Astrocyte of the spinal cord (primary cell): ENCODE measurements around the gene CTSK.
A peak's percentile ranks its signal among the peaks of the same experiment; 100 is the strongest.

Experiments
- DNase-seq: peaks from one replicate; pipeline ENCODE4 v3.0.0; 2011; ENCODE audit warnings: low read depth, low spot score
- H3K4me3 ChIP-seq: 2 replicates; pipeline ENCODE4 v1.5.1; 2011; ENCODE audit warnings: low read depth, mild to moderate bottlenecking, low read length, moderate library complexity
- in situ Hi-C: cut with HindIII; loops from 2 replicates; pipeline ENCODE4 v1.10.0; 2017; ENCODE audit warnings: low sequenced_read_pairs
- TF ChIP-seq, protein P1 (sequence below): IDR thresholded peaks from 2 replicates; pipeline ENCODE4 v1.5.1; 2012; ENCODE audit warnings: low read depth, mild to moderate bottlenecking, low read length, inconsistent platforms

The CTSK gene

DNA sequence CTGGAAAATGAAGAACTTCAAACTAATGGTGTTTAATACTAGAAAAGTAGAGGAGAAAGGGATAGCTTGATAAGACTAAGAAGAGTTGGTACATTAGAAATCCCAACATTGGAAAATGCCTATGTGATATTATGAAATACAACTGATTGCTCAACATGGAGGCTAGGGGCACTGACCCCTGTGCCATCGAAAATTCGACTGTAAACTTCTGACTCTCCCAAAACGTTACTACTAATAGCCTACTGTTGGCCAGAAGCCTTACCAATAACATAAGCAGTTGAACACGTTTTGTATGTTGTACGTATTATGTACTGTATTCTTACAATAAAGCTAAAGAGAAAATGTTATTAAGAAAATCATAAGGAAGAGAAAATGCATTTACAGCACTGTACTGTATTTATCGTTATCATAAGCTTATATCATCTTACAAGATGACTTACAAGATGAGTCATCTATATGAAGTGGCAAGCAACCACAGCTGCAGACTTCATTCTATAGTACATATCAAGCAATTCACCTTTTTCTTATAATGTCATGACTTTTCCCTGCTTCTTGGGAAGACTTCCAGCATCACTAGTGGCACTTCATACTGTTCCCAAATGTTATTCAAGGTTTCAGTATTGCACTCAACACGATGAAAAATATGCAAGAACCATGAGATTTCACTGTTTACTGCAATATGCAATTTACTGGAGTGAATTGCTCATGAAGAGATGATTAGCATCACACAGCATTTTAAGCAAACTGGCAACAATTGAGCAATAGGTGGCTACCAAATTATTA is 12.9 kb upstream of the CTSK start:
- H3K4me3 ChIP-seq: no peak overlapping the region
- DNase-seq: no peak
- TF ChIP-seq, protein P1, sequence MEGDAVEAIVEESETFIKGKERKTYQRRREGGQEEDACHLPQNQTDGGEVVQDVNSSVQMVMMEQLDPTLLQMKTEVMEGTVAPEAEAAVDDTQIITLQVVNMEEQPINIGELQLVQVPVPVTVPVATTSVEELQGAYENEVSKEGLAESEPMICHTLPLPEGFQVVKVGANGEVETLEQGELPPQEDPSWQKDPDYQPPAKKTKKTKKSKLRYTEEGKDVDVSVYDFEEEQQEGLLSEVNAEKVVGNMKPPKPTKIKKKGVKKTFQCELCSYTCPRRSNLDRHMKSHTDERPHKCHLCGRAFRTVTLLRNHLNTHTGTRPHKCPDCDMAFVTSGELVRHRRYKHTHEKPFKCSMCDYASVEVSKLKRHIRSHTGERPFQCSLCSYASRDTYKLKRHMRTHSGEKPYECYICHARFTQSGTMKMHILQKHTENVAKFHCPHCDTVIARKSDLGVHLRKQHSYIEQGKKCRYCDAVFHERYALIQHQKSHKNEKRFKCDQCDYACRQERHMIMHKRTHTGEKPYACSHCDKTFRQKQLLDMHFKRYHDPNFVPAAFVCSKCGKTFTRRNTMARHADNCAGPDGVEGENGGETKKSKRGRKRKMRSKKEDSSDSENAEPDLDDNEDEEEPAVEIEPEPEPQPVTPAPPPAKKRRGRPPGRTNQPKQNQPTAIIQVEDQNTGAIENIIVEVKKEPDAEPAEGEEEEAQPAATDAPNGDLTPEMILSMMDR: no peak
- in situ Hi-C loops: no loop called here

- TF ChIP-seq, protein P1: no peak
- DNase-seq: no peak
- in situ Hi-C loops: no loop called here
- no peak overlapping the region for H3K4me3 ChIP-seq
Observed at GRCh38 chr1:150815871-150816270, 7.8 kb upstream of the CTSK start.

DNA sequence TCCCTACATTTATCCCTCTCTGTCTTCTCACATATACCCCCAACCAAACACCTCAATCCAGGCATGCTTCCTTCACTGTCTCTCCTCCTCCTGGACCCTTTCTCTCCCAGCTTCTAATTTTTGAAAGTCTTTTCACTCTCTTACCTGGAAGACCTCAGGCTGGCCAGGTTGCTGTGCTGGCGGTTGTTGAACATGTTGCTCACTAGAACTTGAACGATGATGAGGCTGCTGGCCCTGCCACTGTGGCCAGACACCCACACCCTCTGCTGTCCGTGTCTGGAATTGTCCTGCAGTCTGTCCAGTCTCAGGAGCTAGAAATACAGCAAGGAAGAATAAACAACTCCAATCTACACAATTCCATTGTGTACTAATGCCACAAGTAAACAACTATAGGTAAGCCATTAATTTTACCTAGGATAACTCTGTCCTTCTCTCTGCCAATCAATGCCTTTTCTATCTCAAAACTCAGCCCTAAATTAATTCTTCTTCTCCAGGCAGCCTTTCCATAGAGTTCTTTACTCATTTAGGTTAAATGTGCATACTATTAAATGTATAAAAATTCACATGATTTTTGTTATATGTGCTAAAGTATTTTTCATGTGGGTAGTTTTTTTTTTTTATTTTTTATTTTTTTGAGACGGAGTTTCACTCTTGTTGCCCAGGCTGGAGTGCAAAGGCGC is 5.1 kb upstream of the CTSK start:
- no peak overlapping the region for H3K4me3 ChIP-seq
- in situ Hi-C loops: no loop called here
- TF ChIP-seq, protein P1: peak; percentile 87
- peak; percentile 68 for DNase-seq

DNA sequence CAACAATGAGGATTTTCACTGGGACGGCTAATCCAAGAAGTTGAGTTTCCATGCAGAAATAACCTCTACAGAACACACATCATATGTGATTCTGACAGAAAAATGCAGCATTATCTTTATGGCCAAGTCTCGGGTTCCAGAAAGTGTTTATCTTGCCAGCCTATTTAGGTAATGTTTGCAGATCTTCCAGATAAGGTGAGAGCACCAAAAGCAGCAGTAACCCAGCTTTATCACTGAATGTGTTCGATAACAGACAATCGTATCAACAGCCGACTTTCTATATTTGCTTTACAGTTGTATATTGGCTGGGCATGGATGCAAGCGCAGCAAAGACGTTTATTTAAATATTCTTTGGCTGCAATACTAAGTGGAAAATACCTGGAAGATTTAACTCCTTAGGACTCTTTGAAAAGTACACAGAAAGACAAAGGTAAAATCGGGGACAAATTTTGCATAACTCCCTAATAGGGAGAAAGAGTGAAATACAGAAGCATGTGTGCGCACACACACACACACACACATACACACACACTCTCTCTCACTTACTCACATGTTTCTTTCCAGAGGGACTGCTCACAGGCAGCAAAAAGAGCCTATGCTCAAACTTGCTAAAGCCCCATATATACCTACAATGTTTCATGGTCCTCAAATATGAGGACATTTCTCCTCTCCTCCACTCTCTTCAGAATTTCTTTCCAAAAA is 3.0 kb upstream of the CTSK start:
- TF ChIP-seq, protein P1: no peak
- in situ Hi-C loops: no loop called here

DNA sequence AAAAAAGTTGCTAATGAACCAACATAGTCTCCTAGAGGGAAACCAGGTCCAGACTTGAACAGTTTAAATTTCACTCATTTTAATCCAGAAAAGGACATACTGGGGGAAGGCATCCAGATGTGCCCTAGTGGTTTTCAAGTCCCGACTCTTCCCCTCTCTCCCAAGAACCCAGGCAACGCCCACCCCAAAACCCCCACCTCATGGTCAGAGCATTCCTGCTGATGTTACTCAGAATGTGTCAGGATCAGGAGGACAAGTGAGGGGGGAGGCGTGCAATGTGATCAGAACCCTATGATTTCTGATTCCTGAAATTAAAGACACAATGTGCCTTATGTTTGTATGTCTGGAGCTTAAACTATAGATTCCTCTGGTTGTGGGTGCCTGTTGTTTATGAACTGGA is 1.6 kb upstream of the CTSK start:
- in situ Hi-C loops: no loop called here
- H3K4me3 ChIP-seq: no peak overlapping the region
- DNase-seq: peak; percentile 32
- TF ChIP-seq, protein P1: no peak

More for the DNA sequence above, 3.0 kb upstream of the CTSK start:
- no peak for DNase-seq
- H3K4me3 ChIP-seq: no peak overlapping the region

DNA sequence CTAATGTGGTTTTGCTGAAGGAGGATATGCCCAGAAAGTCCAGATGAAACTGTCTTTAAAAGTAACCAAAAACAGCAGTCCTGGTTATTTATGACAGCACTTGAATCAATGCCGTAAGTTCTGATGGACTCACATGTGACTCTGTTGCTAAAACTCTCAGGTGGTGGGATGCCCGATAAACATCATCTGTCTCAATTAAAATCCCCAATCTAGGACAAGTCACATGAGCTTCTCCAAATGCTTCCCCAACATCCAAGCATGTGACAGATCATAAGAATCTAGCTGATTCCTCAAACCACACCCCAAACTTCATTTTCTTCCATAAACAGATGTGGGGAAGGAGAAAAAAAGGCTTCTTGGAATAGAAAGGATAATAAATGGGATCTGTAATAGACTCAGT is 786 bp upstream of the CTSK start:
- in situ Hi-C loops: no loop called here
- DNase-seq: no peak
- TF ChIP-seq, protein P1: no peak
- H3K4me3 ChIP-seq: no peak overlapping the region
